ENCODE data around the gene ATXN2L. TPM values are rescaled to one million over a fixed set of nuclear protein-coding genes. Genes with fewer than 3 reads are reported as not detected.
"Not testable (repeated sequence)": the region's sequence is repeated elsewhere in the genome, so short reads cannot be mapped to it uniquely, and the experiment has no call there.

ATXN2L gene
- total RNA-seq, 1 donor from 2014 or later, result 106 TPM

- DNase-seq (ENCODE audit: low spot score), result no peak
Observed at GRCh38 chr16:28869201-28869600, 46.4 kb downstream of the ATXN2L start.

- DNase-seq (ENCODE audit: low spot score), result no peak
Observed at GRCh38 chr16:28872952-28873351, 50.2 kb downstream of the ATXN2L start.

- no peak for DNase-seq (ENCODE audit: low spot score)
Observed at GRCh38 chr16:28873543-28874201, 50.9 kb downstream of the ATXN2L start.

GRCh38 chr16:28874406-28874805 lies 51.6 kb downstream of the ATXN2L start:
- DNase-seq (ENCODE audit: low spot score), result no peak

GRCh38 chr16:28875134-28876018 lies 52.6 kb downstream of the ATXN2L start:
- no peak for DNase-seq (ENCODE audit: low spot score)

GRCh38 chr16:28876019-28876659 lies 53.3 kb downstream of the ATXN2L start:
- no peak for DNase-seq (ENCODE audit: low spot score)

GRCh38 chr16:28876973-28877654 lies 54.3 kb downstream of the ATXN2L start:
- DNase-seq (ENCODE audit: low spot score), result no peak

GRCh38 chr16:28877655-28878000 lies 54.8 kb downstream of the ATXN2L start:
- no peak for DNase-seq (ENCODE audit: low spot score)

- DNase-seq (ENCODE audit: low spot score), result no peak
Observed at GRCh38 chr16:28878083-28878926, 55.5 kb downstream of the ATXN2L start, which contains the start of gene ATP2A1. TSS of gene ATP2A1 (plus strand) at chr16:28878488. CDS start at chr16:28878672, 184 bp downstream.

GRCh38 chr16:28879261-28879840 lies 56.6 kb downstream of the ATXN2L start:
- no peak for DNase-seq (ENCODE audit: low spot score)

- peak; percentile 95 for DNase-seq (ENCODE audit: low spot score)
Observed at GRCh38 chr16:28879841-28880588, 57.2 kb downstream of the ATXN2L start.

GRCh38 chr16:28880589-28880915 lies 57.8 kb downstream of the ATXN2L start:
- DNase-seq (ENCODE audit: low spot score), result no peak

- DNase-seq (ENCODE audit: low spot score), result no peak
Observed at GRCh38 chr16:28880955-28881354, 58.2 kb downstream of the ATXN2L start.

GRCh38 chr16:28881565-28881964 lies 58.8 kb downstream of the ATXN2L start:
- DNase-seq (ENCODE audit: low spot score), result not testable (repeated sequence)

- no peak for DNase-seq (ENCODE audit: low spot score)
Observed at GRCh38 chr16:28882551-28883160, 59.9 kb downstream of the ATXN2L start.

GRCh38 chr16:28883221-28883996 lies 60.6 kb downstream of the ATXN2L start:
- DNase-seq (ENCODE audit: low spot score), result no peak

- DNase-seq (ENCODE audit: low spot score), result no peak
Observed at GRCh38 chr16:28884045-28884444, 61.2 kb downstream of the ATXN2L start.
